Activated naive CD4-positive, alpha-beta T cell treated with anti-CD3 and anti-CD28 coated beads, Interleukin-2, amount 50 U/mL, for 16 hours (primary cell): ENCODE results near the gene SECTM1.

Source experiments
- DNase-seq: peaks from one replicate; pipeline ENCODE4 v3.0.0-alpha.2; 2020

Gene SECTM1

GRCh38 chr17:82346342-82347300 is 13.1 kb upstream of the SECTM1 start:
- no peak for DNase-seq

GRCh38 chr17:82345151-82345976 is 11.8 kb upstream of the SECTM1 start:
- DNase-seq = no peak

GRCh38 chr17:82344175-82344907 is 10.8 kb upstream of the SECTM1 start:
- DNase-seq = no peak

GRCh38 chr17:82343560-82343959 is 10.0 kb upstream of the SECTM1 start:
- no peak for DNase-seq

GRCh38 chr17:82342361-82343079 is 9.0 kb upstream of the SECTM1 start:
- no peak for DNase-seq

GRCh38 chr17:82339634-82340580 is 6.3 kb upstream of the SECTM1 start:
- no peak for DNase-seq

GRCh38 chr17:82338858-82339633 is 5.5 kb upstream of the SECTM1 start:
- no peak for DNase-seq

- no peak for DNase-seq
Measured at GRCh38 chr17:82334622-82335394, 1.2 kb upstream of the SECTM1 start.

GRCh38 chr17:82334204-82334621 is 647 bp upstream of the SECTM1 start:
- DNase-seq = no peak

GRCh38 chr17:82332669-82333278 is 792 bp downstream of the SECTM1 start:
- DNase-seq = no peak

- DNase-seq = no peak
Measured at GRCh38 chr17:82331345-82331939, 2.1 kb downstream of the SECTM1 start.

- no peak for DNase-seq
Measured at GRCh38 chr17:82330322-82331239, 3.0 kb downstream of the SECTM1 start.

- DNase-seq = no peak
Measured at GRCh38 chr17:82329683-82330321, 3.8 kb downstream of the SECTM1 start.

- no peak for DNase-seq
Measured at GRCh38 chr17:82328994-82329507, 4.5 kb downstream of the SECTM1 start.

GRCh38 chr17:82328141-82328993 is 5.2 kb downstream of the SECTM1 start:
- no peak for DNase-seq

- no peak for DNase-seq
Measured at GRCh38 chr17:82327757-82328140, 5.8 kb downstream of the SECTM1 start.
